HepG2 (cell line): ENCODE data around the gene RAB3D. TPM values are rescaled to one million over a fixed set of nuclear protein-coding genes. Genes with fewer than 3 reads are reported as not detected.
A peak's percentile ranks its signal among the peaks of the same experiment; 100 is the strongest.

Source experiments
- ERF ChIP-seq: IDR thresholded peaks from 2 replicates; pipeline ENCODE4 v1.6.1; 2018; ENCODE audit warnings: missing biosample characterization, missing genetic modification reagents
- HMGA1 ChIP-seq: sonication (generic); formaldehyde crosslinking; conservative IDR thresholded peaks from 2 replicates; pipeline ENCODE4 v1.4.0; 2020; ENCODE audit warnings: missing genetic modification reagents
- NCOA1 ChIP-seq: sonication (generic); formaldehyde crosslinking; IDR thresholded peaks from 2 replicates; pipeline ENCODE4 v1.9.0; 2021; ENCODE audit warnings: missing genetic modification reagents
- NRL ChIP-seq: sonication (generic); formaldehyde crosslinking; IDR thresholded peaks from 2 replicates; pipeline ENCODE4 v1.5.0; 2020; ENCODE audit warnings: missing genetic modification reagents, mild to moderate bottlenecking, moderate library complexity, borderline replicate concordance
- SCMH1 ChIP-seq: sonication (generic); formaldehyde crosslinking; IDR thresholded peaks from 2 replicates; pipeline ENCODE4 v1.9.0; 2021; ENCODE audit warnings: missing genetic modification reagents, mild to moderate bottlenecking, borderline replicate concordance
- SNAI1 ChIP-seq: sonication (generic); formaldehyde crosslinking; IDR thresholded peaks from 2 replicates; pipeline ENCODE4 v1.5.0; 2020; ENCODE audit warnings: mild to moderate bottlenecking, missing genetic modification reagents, borderline replicate concordance
- WIZ ChIP-seq: sonication (generic); formaldehyde crosslinking; IDR thresholded peaks from 2 replicates; pipeline ENCODE4 v1.5.1; 2020; ENCODE audit warnings: mild to moderate bottlenecking, missing genetic modification reagents
- ZNF136 ChIP-seq: sonication (generic); formaldehyde crosslinking; IDR thresholded peaks from 2 replicates; pipeline ENCODE4 v1.8.1; 2022; ENCODE audit warnings: low read depth, mild to moderate bottlenecking, moderate library complexity, missing genetic modification reagents
- ZNF737 ChIP-seq: sonication (generic); formaldehyde crosslinking; IDR thresholded peaks from 2 replicates; pipeline ENCODE4 v1.5.0; 2020; ENCODE audit warnings: missing genetic modification reagents, mild to moderate bottlenecking, borderline replicate concordance
- ZNF776 ChIP-seq: sonication (generic); formaldehyde crosslinking; IDR thresholded peaks from 2 replicates; pipeline ENCODE4 v1.4.0; 2020; ENCODE audit warnings: mild to moderate bottlenecking, missing genetic modification reagents
- ZNF816 ChIP-seq: sonication (generic); formaldehyde crosslinking; IDR thresholded peaks from 2 replicates; pipeline ENCODE4 v1.8.0; 2022; ENCODE audit warnings: missing genetic modification reagents, mild to moderate bottlenecking, borderline replicate concordance
- ZSCAN31 ChIP-seq: sonication (generic); formaldehyde crosslinking; IDR thresholded peaks from 2 replicates; pipeline ENCODE4 v1.5.0; 2020; ENCODE audit warnings: low read depth, mild to moderate bottlenecking, missing genetic modification reagents
- polyA plus RNA-seq, 8 experiments: library from polyadenylated mRNA; depleted of rRNA in 3 of 8; stranded (reverse) in 7 of 8; unstranded in 1 of 8; fragments of >200 nt; fragmentation: Illumina TruSeq in 4 of 8; extraction: Trizol in 4 of 8; gene quantifications; 2 replicates each; pipeline versions ENCODE4 v1.2.1 to v1.2.3, GENCODE V29; 2011 to 2016; ENCODE audit warnings: low read depth in 4 of 8, missing spikeins in 1 of 8, mixed read lengths in 1 of 8; ENCODE audit not compliant: insufficient read depth in 1 of 8
- total RNA-seq, 5 experiments: library from RNA; depleted of rRNA; stranded (reverse); fragments of >200 nt; fragmentation: Illumina TruSeq; extraction: Trizol; gene quantifications; 2 replicates each; pipeline ENCODE4 v1.2.3, GENCODE V29; 2016; ENCODE audit warnings: low read depth in 1 of 5
- TF ChIP-seq, protein P1 (sequence below): IDR thresholded peaks from 2 replicates; pipeline ENCODE4 v1.6.1; 2016; ENCODE audit warnings: low read depth, control low read depth
- TF ChIP-seq, protein P2 (sequence below): sonication (generic); formaldehyde crosslinking; IDR thresholded peaks from 2 replicates; pipeline ENCODE4 v1.8.0; 2022; ENCODE audit warnings: missing genetic modification reagents, mild to moderate bottlenecking, inconsistent platforms, borderline replicate concordance
- TF ChIP-seq, protein P3 (sequence below): sonication (generic); formaldehyde crosslinking; IDR thresholded peaks from 2 replicates; pipeline ENCODE4 v1.5.0; 2020; ENCODE audit warnings: missing genetic modification reagents
- TF ChIP-seq, protein P4 (sequence below): sonication (generic); formaldehyde crosslinking; IDR thresholded peaks from 2 replicates; pipeline ENCODE4 v1.5.0; 2020; ENCODE audit warnings: missing genetic modification reagents
- TF ChIP-seq, protein P5 (sequence below): sonication (generic); formaldehyde crosslinking; conservative IDR thresholded peaks from 2 replicates; pipeline ENCODE4 v1.4.0; 2020; ENCODE audit warnings: missing genetic modification reagents

RAB3D gene
- total and polyA plus RNA-seq, 2 of the 13 experiments (the other 11 are each of a cell fraction or from before 2014, with no cell fraction given), result 2.0 to 16.1 TPM

DNA sequence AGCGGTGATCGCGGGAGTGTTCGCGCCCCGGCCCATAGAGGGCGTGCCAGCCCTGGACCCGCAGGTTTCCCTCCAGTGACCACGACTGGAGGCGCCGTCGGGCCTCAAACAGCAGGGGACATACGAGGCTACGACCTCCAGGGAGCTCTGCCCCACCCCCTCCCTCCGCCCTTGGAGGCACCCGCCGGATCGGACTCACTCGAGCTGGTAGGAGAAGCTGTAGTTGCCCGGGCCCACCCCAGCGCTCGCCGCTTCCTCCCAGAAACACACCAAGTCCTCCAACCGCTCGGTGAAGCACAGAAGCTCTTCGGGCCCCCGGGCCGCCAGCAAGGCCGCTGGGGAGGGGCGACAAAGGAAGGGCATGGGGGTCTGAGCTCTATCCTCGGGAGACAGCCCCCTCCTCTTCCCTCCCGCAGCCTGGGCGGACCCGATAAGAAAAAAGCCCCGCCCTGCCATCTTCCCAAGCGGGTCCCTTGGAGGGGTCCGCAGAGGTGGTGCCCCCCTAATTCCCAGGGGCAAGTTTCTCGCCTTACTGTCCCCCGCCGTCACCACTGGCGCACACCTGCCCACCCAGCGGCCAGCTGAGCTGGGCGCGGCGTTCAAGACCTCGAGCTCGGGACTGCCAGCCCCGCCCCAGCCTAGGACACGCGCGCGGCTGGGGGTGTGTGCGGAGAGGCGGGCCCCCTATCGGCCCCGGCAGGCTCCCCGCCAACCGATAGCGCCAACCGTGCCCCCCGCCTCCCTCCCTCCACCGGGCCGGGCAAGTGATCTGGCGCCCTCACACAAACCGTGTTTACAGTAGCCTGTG lies 43.6 kb upstream of the RAB3D start (continued):
- TF ChIP-seq, protein P1, sequence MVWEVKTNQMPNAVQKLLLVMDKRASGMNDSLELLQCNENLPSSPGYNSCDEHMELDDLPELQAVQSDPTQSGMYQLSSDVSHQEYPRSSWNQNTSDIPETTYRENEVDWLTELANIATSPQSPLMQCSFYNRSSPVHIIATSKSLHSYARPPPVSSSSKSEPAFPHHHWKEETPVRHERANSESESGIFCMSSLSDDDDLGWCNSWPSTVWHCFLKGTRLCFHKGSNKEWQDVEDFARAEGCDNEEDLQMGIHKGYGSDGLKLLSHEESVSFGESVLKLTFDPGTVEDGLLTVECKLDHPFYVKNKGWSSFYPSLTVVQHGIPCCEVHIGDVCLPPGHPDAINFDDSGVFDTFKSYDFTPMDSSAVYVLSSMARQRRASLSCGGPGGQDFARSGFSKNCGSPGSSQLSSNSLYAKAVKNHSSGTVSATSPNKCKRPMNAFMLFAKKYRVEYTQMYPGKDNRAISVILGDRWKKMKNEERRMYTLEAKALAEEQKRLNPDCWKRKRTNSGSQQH, result no peak
- TF ChIP-seq, protein P2, sequence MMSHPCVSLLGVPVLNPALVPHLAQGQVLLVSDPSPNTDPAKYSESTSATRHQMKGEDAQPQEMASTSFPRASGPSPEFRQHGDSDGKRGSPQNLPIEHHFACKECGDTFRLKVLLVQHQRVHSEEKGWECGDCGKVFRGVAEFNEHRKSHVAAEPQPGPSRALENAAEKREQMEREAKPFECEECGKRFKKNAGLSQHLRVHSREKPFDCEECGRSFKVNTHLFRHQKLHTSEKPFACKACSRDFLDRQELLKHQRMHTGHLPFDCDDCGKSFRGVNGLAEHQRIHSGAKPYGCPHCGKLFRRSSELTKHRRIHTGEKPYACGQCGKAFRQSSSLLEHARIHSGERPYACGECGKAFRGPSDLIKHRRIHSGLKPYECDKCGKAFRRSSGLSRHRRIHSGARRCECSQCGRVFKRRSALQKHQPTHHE, result 0 out of 2 replicates have a peak, but pooled peaks have one; percentile 2
- TF ChIP-seq ZNF776 (CRISPR knock-in tag) (no peak), WIZ (no peak), HMGA1 (CRISPR knock-in tag) (no peak), ERF (peak; percentile 36; the same call in 1 of the 2 replicates), NRL (peak; percentile 40; the same call in 1 of the 2 replicates), SCMH1 (no peak), SNAI1 (CRISPR knock-in tag) (no peak), ZNF816 (CRISPR knock-in tag) (no peak), NCOA1 (CRISPR knock-in tag) (no peak), ZNF737 (CRISPR knock-in tag) (no peak), ZNF136 (no peak), ZSCAN31 (no peak)
- TF ChIP-seq, protein P3, sequence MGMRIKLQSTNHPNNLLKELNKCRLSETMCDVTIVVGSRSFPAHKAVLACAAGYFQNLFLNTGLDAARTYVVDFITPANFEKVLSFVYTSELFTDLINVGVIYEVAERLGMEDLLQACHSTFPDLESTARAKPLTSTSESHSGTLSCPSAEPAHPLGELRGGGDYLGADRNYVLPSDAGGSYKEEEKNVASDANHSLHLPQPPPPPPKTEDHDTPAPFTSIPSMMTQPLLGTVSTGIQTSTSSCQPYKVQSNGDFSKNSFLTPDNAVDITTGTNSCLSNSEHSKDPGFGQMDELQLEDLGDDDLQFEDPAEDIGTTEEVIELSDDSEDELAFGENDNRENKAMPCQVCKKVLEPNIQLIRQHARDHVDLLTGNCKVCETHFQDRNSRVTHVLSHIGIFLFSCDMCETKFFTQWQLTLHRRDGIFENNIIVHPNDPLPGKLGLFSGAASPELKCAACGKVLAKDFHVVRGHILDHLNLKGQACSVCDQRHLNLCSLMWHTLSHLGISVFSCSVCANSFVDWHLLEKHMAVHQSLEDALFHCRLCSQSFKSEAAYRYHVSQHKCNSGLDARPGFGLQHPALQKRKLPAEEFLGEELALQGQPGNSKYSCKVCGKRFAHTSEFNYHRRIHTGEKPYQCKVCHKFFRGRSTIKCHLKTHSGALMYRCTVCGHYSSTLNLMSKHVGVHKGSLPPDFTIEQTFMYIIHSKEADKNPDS (CRISPR knock-in tag), result no peak
- TF ChIP-seq, protein P4, sequence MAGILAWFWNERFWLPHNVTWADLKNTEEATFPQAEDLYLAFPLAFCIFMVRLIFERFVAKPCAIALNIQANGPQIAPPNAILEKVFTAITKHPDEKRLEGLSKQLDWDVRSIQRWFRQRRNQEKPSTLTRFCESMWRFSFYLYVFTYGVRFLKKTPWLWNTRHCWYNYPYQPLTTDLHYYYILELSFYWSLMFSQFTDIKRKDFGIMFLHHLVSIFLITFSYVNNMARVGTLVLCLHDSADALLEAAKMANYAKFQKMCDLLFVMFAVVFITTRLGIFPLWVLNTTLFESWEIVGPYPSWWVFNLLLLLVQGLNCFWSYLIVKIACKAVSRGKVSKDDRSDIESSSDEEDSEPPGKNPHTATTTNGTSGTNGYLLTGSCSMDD (CRISPR knock-in tag), result no peak
- TF ChIP-seq, protein P5, sequence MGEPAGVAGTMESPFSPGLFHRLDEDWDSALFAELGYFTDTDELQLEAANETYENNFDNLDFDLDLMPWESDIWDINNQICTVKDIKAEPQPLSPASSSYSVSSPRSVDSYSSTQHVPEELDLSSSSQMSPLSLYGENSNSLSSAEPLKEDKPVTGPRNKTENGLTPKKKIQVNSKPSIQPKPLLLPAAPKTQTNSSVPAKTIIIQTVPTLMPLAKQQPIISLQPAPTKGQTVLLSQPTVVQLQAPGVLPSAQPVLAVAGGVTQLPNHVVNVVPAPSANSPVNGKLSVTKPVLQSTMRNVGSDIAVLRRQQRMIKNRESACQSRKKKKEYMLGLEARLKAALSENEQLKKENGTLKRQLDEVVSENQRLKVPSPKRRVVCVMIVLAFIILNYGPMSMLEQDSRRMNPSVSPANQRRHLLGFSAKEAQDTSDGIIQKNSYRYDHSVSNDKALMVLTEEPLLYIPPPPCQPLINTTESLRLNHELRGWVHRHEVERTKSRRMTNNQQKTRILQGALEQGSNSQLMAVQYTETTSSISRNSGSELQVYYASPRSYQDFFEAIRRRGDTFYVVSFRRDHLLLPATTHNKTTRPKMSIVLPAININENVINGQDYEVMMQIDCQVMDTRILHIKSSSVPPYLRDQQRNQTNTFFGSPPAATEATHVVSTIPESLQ (CRISPR knock-in tag), result no peak
